ENCODE results near the gene SRGAP2B.
"Not testable (repeated sequence)": the region's sequence is repeated elsewhere in the genome, so short reads cannot be mapped to it uniquely, and the experiment has no call there.

SRGAP2B gene

DNA sequence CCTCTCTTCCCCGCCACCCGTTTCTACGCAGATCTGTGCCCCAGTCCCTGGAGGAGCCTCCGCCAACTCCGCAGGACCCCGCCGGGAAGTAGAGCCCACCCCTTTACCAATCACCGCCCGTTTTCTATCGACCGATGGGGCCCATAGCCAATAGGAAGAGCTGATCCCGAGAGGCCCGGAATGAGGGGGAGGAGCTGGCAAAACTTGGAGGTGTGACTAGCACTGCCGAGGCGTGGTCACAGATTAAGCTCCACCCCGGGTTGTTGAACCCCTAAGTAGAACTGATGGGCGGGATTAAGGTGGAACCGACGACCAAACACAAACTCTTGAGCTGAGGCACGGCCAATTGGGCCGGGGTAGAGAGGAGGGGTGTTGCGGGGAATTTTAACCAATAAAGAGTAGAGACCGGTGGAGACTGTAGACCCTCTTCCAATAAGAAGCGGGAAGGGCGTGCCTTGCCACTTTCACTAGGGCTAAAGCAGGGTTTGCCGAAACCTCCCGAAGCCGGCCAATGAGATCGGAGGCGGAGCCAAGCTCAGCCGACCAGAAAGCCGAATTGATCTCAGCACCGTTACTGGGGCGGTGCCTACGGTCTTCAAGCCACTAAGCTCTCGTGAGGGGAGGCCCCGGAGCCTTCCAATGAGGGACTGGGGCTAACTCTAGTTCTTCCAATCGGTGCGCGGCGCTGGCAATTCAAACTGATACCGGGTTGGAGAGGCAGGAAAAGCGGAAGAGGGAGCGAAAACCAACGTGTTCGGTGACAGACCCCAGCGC is at the start of gene SRGAP2B, which contains the start of gene FAM72D:
Gene SRGAP2B (minus strand): TSS at position 45 of the 774 bp plus-strand sequence. CDS start 2,427 bp downstream, outside the sequence.
Gene FAM72D (plus strand): TSS at position 691 of the 774 bp plus-strand sequence. CDS start 874 bp downstream, outside the sequence.
- not testable (repeated sequence) for DNase-seq (ENCODE audit: low read depth)

- DNase-seq (ENCODE audit: low read depth), result not testable (repeated sequence)
These were observed 49.3 kb upstream of the SRGAP2B start for GRCh38 chr1:145144264-145144913.

DNA sequence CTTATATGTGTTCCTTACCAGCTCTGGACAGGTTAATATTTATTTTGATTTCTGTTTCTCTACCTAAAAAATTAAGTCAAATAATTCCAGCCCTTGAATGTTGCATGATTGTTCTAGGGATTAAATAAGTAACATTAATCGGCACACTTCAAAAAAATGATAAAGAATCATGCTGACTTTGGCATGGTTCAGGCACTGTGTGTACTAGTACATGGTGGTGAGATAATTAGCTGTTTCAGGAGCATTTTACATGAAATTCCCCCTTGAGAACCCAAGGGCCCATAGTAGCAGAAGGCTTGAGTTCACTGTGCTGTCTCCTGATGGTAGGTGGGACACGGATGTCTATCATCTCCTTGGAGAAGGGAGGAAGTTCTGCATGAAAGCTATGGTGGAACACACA is 45.4 kb upstream of the SRGAP2B start:
- DNase-seq (ENCODE audit: low read depth), result not testable (repeated sequence)

GRCh38 chr1:145134476-145134875 is 39.3 kb upstream of the SRGAP2B start:
- DNase-seq (ENCODE audit: low read depth), result not testable (repeated sequence)

DNA sequence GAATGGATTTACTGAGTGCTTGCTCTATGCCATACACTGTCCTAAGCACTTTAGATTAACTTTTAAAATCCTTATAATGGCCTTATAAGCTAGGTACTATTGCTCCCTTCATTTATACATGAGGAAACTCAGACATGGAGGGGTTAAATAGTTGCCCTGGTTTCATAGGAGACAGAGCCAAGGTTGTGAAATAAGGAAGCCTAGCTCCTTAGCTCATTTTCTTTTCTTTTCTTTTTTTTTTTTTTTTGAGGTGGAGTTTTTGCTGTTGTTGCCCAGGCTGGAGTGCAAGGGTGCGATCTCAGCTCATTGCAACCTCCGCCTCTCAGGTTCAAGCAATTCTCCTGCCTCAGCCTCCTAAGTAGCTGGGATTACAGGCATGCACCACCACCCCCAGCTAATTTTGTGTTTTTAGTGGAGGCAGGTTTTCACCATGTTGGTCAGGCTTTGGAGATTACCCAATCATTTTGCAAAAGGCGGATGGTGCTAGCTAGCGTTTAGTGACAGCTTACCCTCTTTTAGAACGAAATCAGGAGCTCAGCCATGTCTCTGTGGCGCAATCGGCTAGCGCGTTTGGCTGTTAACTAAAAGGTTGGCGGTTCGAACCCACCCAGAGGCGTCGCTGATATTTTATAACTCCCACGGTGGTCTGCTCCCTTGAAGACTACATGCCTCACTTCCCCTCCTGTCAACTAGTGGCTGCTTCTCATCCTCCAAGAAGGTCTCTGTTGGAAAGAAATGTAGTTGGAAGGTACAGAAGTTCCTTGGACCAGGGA is 33.8 kb upstream of the SRGAP2B start:
- not testable (repeated sequence) for DNase-seq (ENCODE audit: low read depth)

DNA sequence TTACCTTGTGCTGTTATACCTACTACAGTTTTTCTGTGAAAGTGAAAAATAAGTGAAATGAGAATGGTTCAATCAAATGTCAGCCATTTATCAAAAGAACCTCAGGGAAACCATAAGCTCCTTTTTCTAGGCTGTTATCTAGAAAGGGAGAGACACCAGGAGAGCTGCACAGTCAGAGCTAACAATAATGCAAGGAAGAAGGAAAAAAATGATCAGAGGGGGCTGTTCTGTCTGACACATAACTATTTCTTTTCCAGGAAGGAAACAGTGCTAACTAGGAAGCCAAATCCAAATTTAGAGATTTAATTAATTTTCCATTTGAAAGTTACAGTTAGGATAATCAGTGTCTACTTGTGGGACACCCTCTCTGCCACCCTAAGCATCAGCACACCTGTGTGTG is 32.0 kb upstream of the SRGAP2B start:
- DNase-seq (ENCODE audit: low read depth), result not testable (repeated sequence)

DNA sequence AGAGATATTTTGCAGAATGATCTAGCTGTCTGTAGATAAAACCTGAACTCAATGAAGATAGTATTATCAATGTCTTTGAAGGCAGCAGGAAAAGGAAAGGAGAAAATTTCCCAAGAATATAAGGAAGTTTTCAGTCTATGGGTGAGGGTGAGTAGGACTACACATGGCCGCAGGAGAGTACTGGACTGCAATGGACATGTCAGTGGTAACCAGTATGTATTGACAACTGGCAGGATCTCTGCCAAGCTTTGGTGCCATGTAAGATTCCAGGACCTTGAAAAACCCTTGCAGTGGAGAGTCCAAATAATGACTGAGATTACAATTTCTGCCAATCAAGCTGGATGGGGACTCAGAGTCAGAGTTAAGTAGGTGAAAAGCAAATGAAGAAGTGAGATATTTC is 30.0 kb upstream of the SRGAP2B start:
- DNase-seq (ENCODE audit: low read depth), result not testable (repeated sequence)

DNA sequence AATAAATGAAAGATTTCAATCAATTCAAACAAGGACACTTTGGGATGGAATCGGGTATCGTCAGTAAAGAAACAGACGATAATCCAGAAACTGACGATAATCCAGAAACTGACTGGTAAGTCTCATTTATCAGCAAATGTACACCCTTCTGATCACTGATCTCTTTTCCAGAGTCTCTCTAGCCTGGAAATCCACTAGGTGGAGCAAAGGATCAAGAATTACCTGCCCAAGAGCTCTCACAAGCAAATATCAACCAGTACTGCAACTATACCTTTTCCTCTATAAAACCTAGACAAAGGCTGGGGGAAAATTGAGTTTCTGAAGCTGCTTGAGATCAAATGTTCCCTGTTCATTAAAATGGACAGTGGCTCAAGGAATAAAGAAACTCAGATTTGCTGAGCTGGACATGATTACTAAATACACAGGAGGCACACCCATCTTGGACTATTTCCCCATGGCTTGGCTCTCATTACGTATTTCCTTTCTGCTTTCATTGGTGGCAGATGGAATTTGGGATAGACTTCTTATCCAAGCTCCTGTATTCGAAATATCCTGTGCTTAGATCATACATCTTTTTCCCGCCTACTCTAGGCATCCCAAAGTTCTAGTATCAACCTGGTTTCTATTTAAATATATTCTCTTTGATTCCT is 29.0 kb upstream of the SRGAP2B start:
- DNase-seq (ENCODE audit: low read depth), result not testable (repeated sequence)

- not testable (repeated sequence) for DNase-seq (ENCODE audit: low read depth)
These were observed 27.9 kb upstream of the SRGAP2B start for GRCh38 chr1:145123062-145123395.

GRCh38 chr1:145122344-145123061 is 27.4 kb upstream of the SRGAP2B start:
- not testable (repeated sequence) for DNase-seq (ENCODE audit: low read depth)

GRCh38 chr1:145119842-145120241 is 24.7 kb upstream of the SRGAP2B start:
- DNase-seq (ENCODE audit: low read depth), result not testable (repeated sequence)

DNA sequence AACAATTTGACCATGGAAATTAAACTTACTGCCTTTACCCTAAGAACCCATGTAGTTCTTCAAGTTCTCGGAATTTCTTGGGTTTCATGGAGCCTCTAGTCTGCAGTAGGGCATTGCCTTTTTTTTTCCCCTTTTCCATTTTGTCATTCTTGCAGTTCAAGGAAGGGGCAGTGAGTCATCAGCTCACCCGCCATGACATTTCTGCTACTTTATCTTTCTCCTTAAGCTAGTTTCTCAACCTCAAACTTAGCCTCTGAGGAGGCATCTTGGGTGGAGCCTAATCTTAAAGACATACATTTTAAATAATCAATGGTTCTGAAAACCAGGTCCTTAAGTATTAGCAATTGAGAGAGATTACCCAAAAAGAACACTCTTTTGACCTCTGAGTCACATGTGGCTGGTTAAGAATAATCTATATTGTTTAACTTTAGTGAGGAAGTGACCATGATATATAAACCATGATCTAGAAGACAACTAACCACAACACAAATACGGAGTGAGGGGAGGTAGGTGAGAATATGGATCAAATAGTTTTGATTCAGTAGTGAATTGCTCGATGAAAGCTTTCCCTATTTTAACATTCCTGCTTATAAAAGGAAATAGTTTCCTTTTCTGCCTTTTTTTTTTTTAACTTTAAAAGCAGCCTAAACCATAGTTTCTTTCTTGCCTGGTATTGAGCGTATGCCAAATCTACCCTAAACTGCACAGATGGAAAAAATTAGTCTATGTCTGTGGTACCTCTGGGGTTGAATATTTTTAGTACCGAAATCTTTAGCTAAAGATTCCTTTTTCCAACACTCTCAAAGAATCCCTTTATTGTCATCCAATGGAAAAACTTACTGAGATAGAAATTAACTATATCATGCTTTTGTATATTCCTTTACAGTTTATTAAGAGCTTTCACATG is 20.7 kb upstream of the SRGAP2B start:
- DNase-seq (ENCODE audit: low read depth), result not testable (repeated sequence)

DNA sequence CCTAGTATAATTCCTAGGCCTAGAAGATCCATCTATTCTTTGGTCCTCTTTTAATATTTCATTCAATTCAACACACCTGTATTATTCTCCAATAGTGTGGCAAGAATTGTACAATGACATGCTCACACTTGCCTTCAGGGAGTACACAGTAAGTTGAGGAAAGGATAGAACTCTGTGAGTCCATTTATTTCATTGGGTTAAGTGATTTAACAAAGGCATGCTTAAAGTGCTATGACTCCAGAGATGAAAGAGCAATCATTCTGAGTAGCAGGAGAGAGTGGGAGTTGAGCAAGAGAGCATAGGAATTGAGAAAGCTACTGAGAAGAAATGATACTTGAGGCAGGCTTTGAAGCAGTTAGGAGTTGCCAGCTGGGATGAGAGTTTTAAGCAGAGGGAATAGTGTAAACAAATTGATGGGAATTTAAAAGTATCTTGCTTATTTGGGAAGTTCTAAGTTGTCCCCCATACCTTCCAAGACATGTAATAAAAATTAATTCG is 19.5 kb upstream of the SRGAP2B start:
- not testable (repeated sequence) for DNase-seq (ENCODE audit: low read depth)

DNA sequence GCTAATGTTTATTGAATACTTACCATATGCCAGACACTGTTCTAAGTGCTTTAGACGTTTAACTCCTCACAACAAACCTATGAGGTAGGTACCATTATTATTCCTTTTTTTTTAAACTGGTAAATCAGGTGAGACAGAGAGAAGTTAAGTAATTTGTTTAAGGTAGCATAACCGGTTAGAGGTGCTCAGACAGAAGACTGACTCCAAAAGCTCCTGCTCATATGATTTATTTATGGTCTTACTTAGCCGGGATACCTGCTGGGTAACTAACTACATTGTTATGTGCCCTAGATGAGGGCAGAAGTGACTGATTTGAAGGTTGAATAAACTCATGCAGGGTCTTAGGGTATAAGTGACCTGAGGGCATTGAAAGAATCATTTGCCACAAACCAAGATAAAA is 17.6 kb upstream of the SRGAP2B start:
- not testable (repeated sequence) for DNase-seq (ENCODE audit: low read depth)

GRCh38 chr1:145111674-145112073 is 16.5 kb upstream of the SRGAP2B start:
- not testable (repeated sequence) for DNase-seq (ENCODE audit: low read depth)

DNA sequence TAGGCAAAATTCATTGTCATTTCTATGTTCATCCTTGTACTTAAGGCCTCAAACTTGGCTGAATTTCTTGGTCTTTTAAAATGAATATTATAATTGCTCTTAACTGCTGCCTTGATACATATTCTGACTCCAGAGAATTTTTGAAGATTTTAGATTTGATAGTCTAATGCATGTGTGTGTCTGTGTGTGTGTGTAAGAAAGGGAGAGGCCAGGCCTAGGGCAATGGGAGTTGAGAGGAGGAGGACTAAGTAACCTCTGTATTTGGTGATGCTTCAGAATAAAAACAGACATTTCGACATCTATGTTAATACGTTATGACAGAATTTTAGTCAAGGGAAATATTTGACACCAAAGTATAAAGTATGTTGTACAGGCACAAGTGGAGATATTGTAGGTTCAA is 8.2 kb upstream of the SRGAP2B start:
- not testable (repeated sequence) for DNase-seq (ENCODE audit: low read depth)

DNA sequence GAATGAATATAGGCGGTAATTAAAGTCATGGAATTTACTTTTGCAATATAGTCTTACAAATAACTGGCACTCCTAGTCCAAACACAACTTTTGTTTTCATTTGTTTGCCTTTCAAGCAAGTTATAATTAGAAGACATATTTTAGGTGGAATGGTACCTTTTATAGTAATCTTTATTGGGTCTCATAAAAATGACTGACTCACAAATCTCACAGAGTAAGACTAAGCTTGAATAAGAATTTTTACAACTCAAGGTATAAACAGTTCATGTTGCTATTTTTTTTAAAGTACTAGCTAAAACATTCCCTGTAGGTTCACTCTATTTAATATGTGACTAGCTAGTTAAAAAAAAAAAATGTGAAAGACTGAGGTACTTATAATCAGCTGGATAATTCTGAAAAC is 6.6 kb upstream of the SRGAP2B start:
- not testable (repeated sequence) for DNase-seq (ENCODE audit: low read depth)

DNA sequence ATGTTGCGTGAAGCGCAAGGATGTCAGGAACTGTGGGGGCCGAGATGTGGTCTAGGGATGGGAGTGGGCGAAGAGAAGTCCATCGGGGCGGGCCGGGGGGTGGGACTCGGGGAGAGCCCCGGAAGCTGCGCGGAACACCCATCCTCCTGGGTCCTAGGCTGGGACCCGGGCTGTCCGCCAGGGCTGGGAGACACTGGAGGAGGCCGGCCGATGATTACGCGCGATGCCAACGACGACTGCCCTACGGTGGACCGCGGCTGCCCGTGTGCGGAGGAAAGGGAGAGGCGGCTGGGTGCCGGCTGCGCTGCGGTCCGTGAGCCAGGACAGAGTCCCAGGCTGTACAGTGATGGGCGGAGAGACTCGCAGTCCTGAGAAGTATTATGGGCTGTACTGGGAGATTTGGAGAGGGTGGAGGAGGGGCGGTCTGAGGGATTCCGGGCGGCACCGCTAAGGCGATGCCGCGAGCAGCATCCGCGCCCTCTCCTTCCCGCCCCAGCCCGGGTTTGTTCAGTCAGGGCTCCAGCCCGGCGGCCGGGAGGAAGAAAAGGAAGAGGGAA is 395 bp downstream of the SRGAP2B start:
- not testable (repeated sequence) for DNase-seq (ENCODE audit: low read depth)

- not testable (repeated sequence) for DNase-seq (ENCODE audit: low read depth)
These were observed 1.5 kb downstream of the SRGAP2B start for GRCh38 chr1:145093517-145094149.
